ENCODE measurements around the gene BCL2L11.
A peak's percentile ranks its signal among the peaks of the same experiment; 100 is the strongest.

Gene BCL2L11

DNA sequence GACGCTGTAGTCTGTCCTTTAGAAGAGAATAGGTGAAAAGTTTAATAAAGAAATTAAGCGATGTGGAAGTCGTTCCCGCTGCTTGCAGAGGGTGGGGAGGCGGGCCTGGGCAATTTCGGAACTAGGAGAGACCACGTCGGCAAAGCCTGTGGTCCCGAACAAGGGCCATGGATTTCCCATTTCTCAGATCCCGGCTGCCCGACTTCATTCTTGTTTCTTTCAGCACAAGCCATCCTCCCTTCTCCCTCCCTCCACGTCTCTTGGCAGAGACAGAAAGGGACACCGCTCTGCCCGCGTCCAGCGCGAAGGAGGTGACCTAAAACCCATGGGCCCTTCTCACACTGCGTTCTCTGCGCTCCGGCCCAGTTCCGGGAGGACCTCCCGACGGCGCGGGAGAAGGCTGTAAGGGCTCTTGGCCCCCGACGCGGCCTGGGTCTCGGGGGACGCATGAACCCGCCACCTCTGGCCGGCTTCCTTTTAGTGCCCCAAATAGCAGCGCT is 2.2 kb upstream of the BCL2L11 start:
- DNase-seq = no peak

- DNase-seq = peak; percentile 38
Measured at GRCh38 chr2:111118981-111119821, 1.5 kb upstream of the BCL2L11 start.

DNA sequence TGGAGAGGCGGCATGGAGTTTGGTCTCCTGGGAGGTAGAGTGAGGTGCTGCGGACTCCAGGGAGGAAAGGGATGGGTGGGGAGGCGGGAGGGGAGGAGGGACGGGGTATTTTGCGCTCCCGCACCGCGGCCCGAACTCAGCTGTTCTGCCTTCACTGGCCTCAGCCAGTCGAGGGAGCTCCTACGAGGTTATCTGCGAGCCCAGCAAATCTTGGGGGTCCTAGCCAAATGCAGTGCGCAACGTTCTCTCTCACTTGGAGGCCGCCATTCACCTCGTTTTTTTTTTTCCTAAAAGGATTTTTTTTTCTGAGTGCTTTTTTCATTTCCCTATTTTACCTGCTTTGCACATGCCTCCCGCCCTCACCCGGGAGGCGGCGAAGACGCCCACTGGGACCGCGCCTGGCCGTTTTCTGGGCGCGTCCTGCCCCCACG is 877 bp upstream of the BCL2L11 start:
- DNase-seq = peak; percentile 25

DNA sequence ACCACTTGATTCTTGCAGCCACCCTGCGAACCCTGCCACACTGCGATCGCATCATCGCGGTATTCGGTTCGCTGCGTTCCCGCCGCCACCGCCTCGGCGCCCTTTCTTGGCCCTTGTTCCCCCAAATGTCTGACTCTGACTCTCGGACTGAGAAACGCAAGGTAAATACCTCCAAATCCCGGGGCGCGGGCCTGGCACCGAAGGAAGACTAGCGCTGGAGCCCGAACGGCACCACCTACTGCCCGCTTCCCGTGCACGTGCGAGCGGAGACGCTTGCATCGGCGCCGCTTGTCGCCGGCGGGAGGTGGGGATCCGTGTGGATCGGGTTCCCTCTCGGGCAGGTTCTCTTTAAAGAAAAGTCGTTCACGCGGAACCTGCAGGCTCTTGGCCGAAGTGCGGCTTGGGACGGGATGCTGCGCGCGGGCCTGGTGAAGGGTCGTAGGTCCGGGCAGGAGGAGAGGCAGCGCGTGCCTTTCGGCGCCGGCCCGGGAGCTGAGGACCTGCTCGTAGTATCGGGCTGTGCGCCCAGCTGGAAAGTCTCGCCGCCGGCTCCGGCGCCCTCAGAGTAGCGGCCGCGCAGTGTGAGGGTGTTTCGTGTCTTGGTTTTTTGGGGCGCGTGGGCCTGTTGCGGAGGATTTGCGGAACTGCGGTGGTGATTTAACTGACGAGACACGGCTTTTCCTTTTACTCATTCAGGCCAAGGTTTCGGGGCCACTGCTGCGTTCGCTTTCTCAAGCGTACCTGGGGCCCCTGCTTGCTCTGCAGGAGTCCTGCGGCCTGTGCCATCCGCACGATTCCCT is 514 bp downstream of the BCL2L11 start:
- peak; percentile 55 for DNase-seq

GRCh38 chr2:111121828-111122630 is 1.3 kb downstream of the BCL2L11 start:
- peak; percentile 75 for DNase-seq

DNA sequence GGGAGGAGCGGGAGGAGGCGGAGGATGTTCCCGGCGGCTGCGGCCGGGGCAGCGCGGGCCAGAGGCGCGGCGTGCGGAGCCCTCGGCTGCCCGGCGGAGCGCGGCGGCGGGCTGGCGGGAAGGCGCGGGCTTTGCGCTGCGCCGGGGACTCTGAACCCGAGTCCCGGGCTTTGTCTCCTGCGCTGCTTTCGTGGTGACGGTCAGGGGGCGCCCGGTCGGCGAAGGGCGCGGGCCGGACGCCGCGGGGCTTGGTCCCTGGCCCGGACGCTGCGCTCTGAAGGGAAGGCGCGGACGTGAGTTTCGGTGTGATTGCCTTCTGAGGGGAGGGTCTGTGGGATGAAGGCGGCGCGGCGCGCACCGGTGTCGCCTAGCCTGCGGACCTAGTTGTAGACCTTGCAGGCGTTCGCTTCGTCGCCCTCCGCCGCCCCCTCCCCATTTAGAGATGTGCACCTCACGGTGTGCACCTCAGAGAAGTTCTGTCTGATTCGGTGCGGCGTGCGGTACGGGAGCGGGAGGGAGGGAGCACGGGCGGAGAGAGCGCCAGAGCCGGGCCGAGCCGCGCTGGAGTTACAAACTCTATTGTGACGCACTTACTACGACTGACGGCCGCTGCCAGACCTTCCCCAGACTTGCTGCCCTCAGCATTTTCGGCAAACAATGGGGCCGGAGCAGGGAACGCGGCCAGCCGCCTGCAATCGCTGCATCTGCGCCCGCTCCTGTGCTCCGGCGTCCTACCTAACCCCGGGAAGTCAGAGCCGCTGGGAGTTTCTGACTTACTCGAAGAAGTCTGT is 2.1 kb downstream of the BCL2L11 start:
- DNase-seq = peak; percentile 33

GRCh38 chr2:111123751-111124150 is 3.0 kb downstream of the BCL2L11 start:
- DNase-seq = no peak

DNA sequence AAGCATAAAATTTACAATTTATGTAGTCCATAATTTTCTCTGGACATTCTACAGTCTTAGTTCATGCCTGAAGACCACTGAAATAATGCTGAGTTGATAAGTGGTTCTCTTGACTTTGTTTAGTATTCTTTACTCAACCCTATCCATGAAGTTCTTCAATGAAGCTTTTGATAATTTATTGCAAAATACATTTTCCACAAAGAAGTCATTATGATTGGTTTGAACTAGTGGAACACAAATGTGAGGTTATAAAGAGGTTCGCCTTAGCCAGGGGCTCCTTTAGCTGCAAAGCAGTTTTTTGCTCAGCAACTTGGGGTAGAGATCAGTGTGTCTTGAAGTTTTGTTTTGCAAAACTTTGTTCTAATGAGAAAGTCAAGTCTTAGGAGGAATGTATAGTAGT is 5.9 kb downstream of the BCL2L11 start:
- DNase-seq = no peak

- no peak for DNase-seq
Measured at GRCh38 chr2:111127351-111127750, 6.6 kb downstream of the BCL2L11 start.

- DNase-seq = no peak
Measured at GRCh38 chr2:111128096-111128495, 7.4 kb downstream of the BCL2L11 start.

- no peak for DNase-seq
Measured at GRCh38 chr2:111133603-111134002, 12.9 kb downstream of the BCL2L11 start.

GRCh38 chr2:111134055-111134454 is 13.3 kb downstream of the BCL2L11 start:
- DNase-seq = no peak

DNA sequence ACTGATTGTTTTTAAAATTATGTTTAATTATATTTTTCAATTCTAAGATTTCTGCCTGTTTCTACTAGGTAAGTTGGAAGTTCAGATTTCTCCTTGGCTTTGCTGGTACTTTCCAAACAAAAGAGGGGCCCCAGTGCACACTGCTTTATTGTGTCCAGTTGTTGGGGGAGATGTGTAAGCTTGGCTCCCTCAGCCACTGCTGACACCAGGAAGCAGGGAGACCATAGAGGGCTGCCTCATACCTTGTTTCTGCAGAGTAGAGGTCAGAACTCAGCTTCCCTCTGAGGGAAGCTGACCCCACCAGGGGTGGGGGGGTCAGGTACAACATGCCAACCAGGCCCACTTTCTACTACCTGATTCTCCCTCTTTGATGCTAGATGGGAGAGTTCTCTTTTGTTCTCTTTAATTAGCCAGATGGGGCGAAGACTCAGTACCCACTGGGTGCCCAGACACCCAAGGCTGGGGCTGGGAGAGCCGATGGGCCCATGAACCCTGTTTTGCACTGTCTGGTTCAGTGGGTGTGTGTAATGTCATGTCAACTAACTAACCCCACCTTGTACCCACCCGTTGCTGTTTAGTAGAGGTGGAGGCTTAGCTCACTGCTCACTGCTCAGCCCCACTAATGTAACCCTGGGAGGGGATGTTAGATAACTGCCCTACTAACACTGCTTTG is 14.7 kb downstream of the BCL2L11 start:
- no peak for DNase-seq

DNA sequence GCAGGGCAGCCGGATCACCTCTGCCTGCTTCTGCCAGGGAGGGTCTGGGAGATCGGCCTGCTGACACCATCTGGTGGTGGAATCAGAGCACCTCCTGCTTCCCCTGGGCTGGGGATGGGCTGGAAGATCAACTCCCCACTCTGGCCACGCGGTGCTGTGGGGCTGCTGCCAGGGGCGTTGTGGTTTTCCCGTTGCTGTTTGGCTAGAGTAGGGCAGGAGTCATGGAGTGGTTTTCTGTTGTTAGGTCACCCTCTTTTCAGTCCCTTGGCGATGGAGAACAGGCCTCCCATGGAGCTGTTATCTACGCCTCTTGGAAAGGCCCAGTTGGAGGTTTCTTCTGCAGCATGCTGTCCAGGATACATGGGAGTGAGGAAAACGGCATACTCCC is 15.2 kb downstream of the BCL2L11 start:
- no peak for DNase-seq

- no peak for DNase-seq
Measured at GRCh38 chr2:111138839-111139238, 18.1 kb downstream of the BCL2L11 start.

- no peak for DNase-seq
Measured at GRCh38 chr2:111139637-111140317, 19.1 kb downstream of the BCL2L11 start.

GRCh38 chr2:111140815-111141214 is 20.1 kb downstream of the BCL2L11 start:
- DNase-seq = no peak

DNA sequence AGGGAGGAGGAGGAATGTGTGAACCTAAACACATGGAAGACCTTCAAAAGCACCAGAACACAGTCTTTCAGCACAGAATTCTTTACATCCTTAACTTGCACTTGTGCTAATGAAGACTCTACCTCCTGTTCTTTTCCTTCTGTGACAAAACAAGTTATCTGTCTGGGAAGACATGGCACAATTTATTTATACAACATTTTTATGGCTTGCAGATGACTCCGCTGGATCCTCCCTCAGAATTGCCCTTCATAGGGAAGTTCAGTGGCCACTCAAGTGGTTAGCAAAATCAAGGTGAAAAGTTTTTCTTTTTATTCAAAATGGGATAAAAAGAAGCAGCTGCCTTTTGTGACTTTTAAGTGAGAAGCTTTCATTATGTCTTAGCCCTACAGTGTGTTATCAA is 21.4 kb downstream of the BCL2L11 start:
- DNase-seq = no peak

DNA sequence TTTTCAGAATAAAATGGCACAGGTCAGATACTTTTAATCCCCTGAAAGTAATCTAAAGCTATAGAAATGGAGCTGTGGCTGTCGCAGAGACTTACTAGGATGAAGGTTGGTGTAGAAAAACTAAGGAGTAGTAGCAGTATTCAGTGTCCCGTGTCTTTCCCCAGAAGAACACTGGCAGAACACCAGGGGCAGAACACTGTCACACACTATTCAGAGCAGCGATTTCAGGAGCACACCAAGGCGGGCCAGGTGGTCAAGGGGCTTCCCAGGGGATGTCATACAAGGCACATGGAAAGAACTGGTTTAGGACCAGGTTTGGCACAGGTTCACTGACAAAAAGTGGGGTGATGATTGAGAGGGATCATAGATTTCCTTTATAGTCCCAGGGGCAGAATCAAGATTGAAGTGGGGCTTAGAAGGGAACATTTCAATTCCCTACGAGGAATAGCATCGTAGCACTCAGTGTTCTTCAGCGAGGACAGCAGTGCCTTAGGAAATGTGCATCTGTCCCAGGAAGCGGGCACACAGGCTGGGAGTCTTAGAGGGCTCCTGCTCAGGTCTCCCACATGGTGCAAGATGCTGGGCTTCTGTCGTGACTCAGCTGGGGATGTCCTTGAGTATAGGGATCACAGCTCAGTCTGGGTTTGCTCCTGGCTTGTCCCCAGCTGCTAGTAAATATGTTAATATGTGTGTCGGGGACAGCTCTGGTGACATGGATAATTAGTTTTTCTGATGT is 22.6 kb downstream of the BCL2L11 start:
- no peak for DNase-seq

GRCh38 chr2:111143843-111144198 is 23.1 kb downstream of the BCL2L11 start:
- no peak for DNase-seq

All from stimulated activated CD4-positive, alpha-beta T cell treated with anti-CD3 and anti-CD28 coated beads, Interleukin-12 subunit alpha, Interleukin-12 subunit beta, amount 100 ng/mL, for 4 hours (primary cell).